Smooth muscle cell (in vitro differentiated cells): ENCODE measurements around the gene TFF2. TPM values are rescaled to one million over a fixed set of nuclear protein-coding genes. Genes with fewer than 3 reads are reported as not detected.

ENCODE experiments used
- DNase-seq: peaks from one replicate; lab custom pipeline; 2025; ENCODE audit not compliant: unreplicated experiment; lab: John Stamatoyannopoulos, UW
- H2AFZ ChIP-seq: fragments of 200-600 bp; sonication (generic); 2 replicates; pipeline ENCODE4 v1.6.0; 2016; ENCODE audit warnings: antibody characterized with exemption, low read depth, mild to moderate bottlenecking
- H3F3A ChIP-seq: fragments of 200-600 bp; sonication (generic); 2 replicates; pipeline ENCODE4 v1.6.0; 2017; ENCODE audit warnings: antibody characterized with exemption, low read depth
- H3K27ac ChIP-seq: fragments of 200-600 bp; sonication (generic); 2 replicates; pipeline ENCODE4 v1.5.1; 2016; ENCODE audit warnings: low read depth, mild to moderate bottlenecking
- H3K27me3 ChIP-seq: fragments of 200-600 bp; sonication (generic); 2 replicates; pipeline ENCODE4 v1.6.1; 2016; ENCODE audit warnings: low read depth, mild to moderate bottlenecking
- H3K36me3 ChIP-seq: fragments of 200-600 bp; sonication (generic); 2 replicates; pipeline ENCODE4 v1.5.1; 2016; ENCODE audit warnings: low read depth
- H3K4me1 ChIP-seq: fragments of 200-600 bp; sonication (generic); 2 replicates; pipeline ENCODE4 v1.5.1; 2016; ENCODE audit warnings: low read depth
- H3K4me2 ChIP-seq: fragments of 200-600 bp; sonication (generic); 2 replicates; pipeline ENCODE4 v1.6.0; 2016; ENCODE audit warnings: mild to moderate bottlenecking
- H3K4me3 ChIP-seq: fragments of 200-600 bp; sonication (generic); 2 replicates; pipeline ENCODE4 v1.5.1; 2016; ENCODE audit warnings: mild to moderate bottlenecking
- H3K79me2 ChIP-seq: fragments of 200-600 bp; sonication (generic); 2 replicates; pipeline ENCODE4 v1.6.0; 2016; ENCODE audit warnings: low read depth, mild to moderate bottlenecking
- H3K9ac ChIP-seq: fragments of 200-600 bp; sonication (generic); 2 replicates; pipeline ENCODE4 v1.6.0; 2016; ENCODE audit warnings: low read depth
- H3K9me3 ChIP-seq: fragments of 200-600 bp; sonication (generic); replicated peaks from 2 replicates; pipeline ENCODE4 v1.5.1; 2016; ENCODE audit warnings: low read depth
- H4K20me1 ChIP-seq: fragments of 200-600 bp; sonication (generic); 2 replicates; pipeline ENCODE4 v1.6.0; 2016; ENCODE audit warnings: low read depth
- CTCF ChIP-seq: fragments of 200-600 bp; sonication (generic); IDR thresholded peaks from 2 replicates; pipeline ENCODE4 v1.5.1; 2017; ENCODE audit warnings: borderline replicate concordance, mild to moderate bottlenecking, antibody characterized with exemption; ENCODE audit not compliant: insufficient read depth, poor library complexity, severe bottlenecking
- WGBS: methylation state at CpG from one replicate; pipeline ENCODE4 v1.1.7; 2016; ENCODE audit warnings: low lambda C conversion rate; 5-methylcytosine and 5-hydroxymethylcytosine counted together
- polyA plus RNA-seq: library from polyadenylated mRNA; unstranded; fragments of >200 nt; fragmentation: Nextera tagmentation; extraction: Ambion mirVana; gene quantifications from 2 replicates; pipeline ENCODE4 v1.2.1, GENCODE V29; 2016
- total RNA-seq: library from RNA; depleted of rRNA; stranded (reverse); fragments of >200 nt; gene quantifications from 2 replicates; pipeline ENCODE4 v1.2.3, GENCODE V29; 2014

The TFF2 gene
- total and polyA plus RNA-seq, 2 experiments from 2014 or later = not detected

- Histone ChIP-seq H3K9me3 (no peaks in the 10 kb centered on the region), H3F3A (no peaks in the 10 kb centered on the region), H3K27me3 (no peaks in the 10 kb centered on the region), H3K27ac (no peak overlapping the region), H3K79me2 (no peaks in the 10 kb centered on the region), H3K36me3 (no peaks in the 10 kb centered on the region), H3K4me3 (no peak overlapping the region), H3K9ac (no peak overlapping the region), H3K4me1 (no peaks in the 10 kb centered on the region), H3K4me2 (no peak overlapping the region), H2AFZ (no peak overlapping the region), H4K20me1 (no peaks in the 10 kb centered on the region)
- WGBS = 92% methylated on average over 28 of the region's 30 CpGs
- no peak for TF ChIP-seq CTCF
- DNase-seq = no peak
Observed at GRCh38 chr21:42347601-42348327, 3.0 kb downstream of the TFF2 start.

DNA sequence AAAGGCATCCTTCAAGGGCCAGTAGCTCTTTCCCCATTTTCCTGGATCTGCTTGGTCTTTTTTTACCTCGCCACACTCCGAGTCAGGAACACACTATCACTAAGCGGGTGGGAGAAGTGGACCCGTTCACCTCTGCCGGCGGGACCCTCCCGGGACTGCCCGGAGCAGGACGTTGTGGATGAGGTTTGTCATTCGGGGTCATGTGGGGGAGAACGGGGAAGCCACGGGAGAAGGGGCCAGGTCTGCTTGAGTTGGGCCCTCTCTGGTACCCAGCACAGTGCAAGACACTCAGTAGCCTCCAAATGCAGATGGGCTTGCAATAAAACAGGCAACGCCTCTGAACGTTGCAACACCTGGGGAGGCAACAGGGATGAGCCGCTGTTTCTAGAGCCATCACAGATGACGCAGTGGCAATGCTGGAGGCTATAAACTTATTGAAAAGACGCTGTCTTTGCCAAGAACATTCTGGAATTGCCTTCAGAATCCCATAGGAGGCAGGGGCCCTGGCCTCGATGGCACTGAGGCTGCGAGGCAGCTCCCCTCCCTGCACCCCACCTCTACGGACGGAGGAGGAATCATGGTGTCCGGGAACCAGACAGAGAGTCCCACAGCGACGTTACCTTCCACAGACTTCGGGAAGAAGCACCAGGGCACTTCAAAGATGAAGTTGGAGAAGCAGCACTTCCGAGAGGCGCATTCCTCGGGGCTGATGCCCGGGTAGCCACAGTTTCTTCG is 3.8 kb downstream of the TFF2 start:
- no peak for TF ChIP-seq CTCF
- Histone ChIP-seq H3F3A (no peaks in the 10 kb centered on the region), H3K4me2 (no peak overlapping the region), H3K9ac (no peak overlapping the region), H3K36me3 (no peaks in the 10 kb centered on the region), H4K20me1 (no peaks in the 10 kb centered on the region), H3K4me1 (no peaks in the 10 kb centered on the region), H3K79me2 (no peaks in the 10 kb centered on the region), H3K4me3 (no peak overlapping the region), H3K27ac (no peak overlapping the region), H3K9me3 (no peaks in the 10 kb centered on the region), H2AFZ (no peak overlapping the region), H3K27me3 (no peaks in the 10 kb centered on the region)
- DNase-seq = no peak
- 93% methylated on average over 30 of the region's 30 CpGs for WGBS

DNA sequence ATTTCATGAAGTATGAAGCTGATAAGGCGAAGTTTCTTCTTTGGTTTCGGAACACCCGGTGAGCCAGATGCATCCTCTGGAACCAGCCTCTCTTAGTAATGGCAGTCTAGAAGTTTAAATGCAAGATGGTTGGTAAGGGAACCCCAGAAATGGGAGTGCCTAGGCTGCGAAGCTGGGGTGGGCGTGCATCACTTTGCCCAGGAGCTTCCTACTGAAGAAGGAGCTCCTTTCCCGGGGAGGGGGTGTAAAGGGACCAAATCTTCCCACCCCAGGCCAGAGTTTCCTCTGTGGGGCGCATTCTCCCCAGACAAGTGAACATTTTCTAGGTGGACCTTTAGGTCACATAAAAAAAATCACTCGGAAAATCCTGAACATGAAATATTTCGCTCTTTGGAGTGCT is 4.4 kb downstream of the TFF2 start:
- Histone ChIP-seq H3K9ac (no peak overlapping the region), H4K20me1 (no peaks in the 10 kb centered on the region), H2AFZ (no peak overlapping the region), H3K9me3 (no peaks in the 10 kb centered on the region), H3K27me3 (no peaks in the 10 kb centered on the region), H3K4me3 (no peak overlapping the region), H3F3A (no peaks in the 10 kb centered on the region), H3K4me2 (no peak overlapping the region), H3K36me3 (no peaks in the 10 kb centered on the region), H3K27ac (no peak overlapping the region), H3K79me2 (no peaks in the 10 kb centered on the region), H3K4me1 (no peaks in the 10 kb centered on the region)
- 94% methylated on average over 9 of the region's 9 CpGs for WGBS
- no peak for DNase-seq
- no peak for TF ChIP-seq CTCF

DNA sequence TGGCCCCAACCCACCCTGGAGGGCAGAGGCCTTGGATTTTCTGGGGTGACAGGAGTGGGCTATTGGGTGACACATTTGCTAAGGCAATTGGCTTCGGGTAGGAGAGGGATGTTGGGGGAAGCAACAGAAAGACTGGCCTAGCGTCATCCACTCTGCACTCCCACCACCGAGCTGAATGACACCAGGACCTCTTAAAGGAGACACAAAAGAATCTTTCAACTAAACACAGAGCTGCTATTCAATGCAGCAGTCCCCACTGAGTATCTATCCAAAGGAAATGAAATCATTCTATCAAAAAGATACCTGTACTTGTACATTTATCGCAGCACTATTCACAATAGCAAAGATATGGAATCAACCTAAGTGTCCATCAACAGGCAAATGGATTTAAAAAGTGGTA is 6.2 kb downstream of the TFF2 start:
- Histone ChIP-seq H3K36me3 (no peaks in the 10 kb centered on the region), H2AFZ (no peak overlapping the region), H3K27me3 (no peaks in the 10 kb centered on the region), H3F3A (no peaks in the 10 kb centered on the region), H3K4me1 (no peaks in the 10 kb centered on the region), H4K20me1 (no peaks in the 10 kb centered on the region), H3K79me2 (no peaks in the 10 kb centered on the region), H3K4me2 (no peak overlapping the region), H3K4me3 (no peak overlapping the region), H3K9ac (no peak overlapping the region), H3K27ac (no peak overlapping the region), H3K9me3 (no peaks in the 10 kb centered on the region)
- 67% methylated on average over 4 of the region's 4 CpGs for WGBS
- no peak for DNase-seq
- no peak for TF ChIP-seq CTCF
